ENCODE data around the gene GRIN3B.
"Not testable (repeated sequence)": the region's sequence is repeated elsewhere in the genome, so short reads cannot be mapped to it uniquely, and the experiment has no call there.

GRIN3B gene

DNA sequence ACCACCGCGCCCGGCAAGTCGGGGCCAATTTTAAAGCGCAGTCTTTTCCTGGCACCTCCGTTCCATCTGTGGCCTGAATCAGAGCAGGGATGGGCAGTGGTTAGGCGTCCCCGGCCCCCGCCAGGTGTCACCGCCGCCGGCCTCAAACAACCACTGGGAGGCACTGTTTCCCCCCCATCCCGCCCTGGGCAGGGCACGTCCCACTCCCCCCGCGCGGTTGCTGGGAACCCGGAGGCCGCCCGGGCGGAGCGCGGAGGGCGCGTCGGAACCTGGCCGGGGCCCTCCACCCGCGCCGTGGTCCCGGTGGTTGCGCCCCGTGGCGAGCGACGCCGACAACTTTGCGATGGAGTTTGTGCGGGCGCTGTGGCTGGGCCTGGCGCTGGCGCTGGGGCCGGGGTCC, at the start of gene GRIN3B:
GRIN3B (plus strand) TSS at position 325 of the 400 bp plus-strand sequence; CDS start at position 344, 19 bp downstream.
- peak; percentile 60 for DNase-seq (ENCODE audit: low spot score)

- no peak for DNase-seq (ENCODE audit: low spot score)
These were observed 48.1 kb upstream of the GRIN3B start for GRCh38 chr19:952049-952679.

DNA sequence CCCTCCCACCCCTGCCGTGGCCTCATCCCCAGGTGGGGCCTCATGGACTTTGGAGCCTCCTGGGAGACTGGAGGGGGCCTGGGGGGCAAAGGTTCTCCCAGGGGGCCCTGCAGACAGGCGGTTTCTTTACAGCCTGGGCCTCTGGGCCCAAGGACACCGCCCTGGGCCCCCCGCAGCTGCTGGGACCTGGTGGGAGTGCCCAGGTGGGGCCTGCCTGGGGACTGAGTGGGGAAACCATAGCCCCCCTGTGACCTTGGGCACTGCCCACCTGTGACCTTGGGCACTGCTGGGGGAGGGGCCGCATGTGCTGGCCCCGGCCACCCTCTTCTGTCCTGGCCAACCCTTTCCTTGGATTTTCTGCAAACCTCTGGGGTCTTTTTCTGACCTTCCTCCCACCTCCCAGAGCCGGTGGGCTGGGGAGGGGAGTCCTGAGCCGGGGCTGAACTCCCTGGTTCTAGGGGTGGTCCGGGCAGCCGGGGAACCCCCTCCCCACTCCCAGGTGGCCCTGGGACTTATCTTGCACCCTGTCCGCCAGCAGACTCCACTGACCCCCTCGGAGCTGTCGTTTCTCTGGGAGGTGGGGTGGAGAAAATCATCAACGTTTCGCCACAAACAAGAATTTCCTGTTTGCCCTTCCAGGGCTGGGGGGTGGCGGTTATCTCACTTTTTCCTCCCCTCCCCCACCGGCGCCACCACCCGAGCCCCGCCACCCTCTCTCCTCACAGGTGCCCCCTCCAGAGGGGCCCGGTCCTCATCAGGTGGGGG, 47.4 kb upstream of the GRIN3B start:
- no peak for DNase-seq (ENCODE audit: low spot score)

DNA sequence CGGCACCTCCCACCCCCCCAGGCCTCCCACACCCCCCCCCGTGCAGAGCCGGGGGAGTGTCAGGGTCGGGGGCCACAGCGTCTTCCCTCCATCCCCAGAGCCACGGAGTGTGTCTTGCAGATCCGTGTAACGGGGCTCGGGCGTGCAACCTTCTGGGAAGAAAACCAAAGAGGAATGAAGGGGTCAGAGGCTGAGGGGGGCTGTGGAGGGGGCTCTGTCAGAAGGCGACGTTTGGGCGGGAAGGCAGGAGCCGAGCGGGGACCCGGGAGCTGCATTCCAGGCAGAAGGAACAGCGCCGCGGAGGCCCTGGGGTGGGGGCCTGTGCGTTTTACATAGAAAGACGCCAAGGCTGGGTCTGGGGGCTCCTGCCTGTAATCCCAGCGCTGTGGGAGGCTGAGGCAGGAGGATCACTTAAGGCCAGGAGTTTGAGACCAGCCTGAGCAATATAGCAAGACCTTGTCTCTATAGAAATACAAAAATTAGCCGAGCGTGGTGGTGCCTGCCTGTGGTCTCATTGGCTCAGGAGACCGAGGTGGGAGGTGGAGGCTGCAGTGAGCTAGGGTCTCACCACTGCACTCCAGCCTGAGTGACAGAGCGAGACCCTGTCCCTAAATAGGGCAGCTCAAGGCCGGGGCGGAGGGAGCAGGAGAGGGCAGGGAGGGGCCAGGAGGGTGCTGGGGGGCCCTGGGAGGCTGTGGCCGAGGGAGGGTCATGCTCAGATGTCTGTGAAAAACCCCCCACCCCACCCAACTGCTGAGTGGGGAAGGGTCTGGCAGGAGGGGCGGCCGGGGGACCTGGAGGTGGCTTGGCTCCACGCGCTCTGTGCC, 46.6 kb upstream of the GRIN3B start:
- no peak for DNase-seq (ENCODE audit: low spot score)

DNA sequence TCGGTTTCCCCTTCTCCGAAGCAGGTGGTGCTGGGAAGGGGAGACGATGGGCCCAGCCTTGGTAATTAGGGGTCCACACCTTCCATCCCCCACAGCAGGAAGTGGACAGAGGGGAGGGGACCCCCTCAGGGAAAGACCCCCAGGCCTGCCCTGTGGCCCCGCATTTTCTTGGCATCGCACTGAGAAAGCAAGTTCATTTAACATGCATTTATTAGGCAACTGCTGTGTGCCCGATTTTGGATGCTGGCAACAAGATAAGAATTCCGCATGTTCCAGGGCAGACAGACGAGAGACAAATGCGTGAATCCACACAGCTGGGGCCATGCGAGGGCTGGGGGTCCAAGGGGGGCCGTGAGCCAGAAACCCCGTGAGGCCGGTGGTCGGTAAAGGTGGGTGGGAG, 45.9 kb upstream of the GRIN3B start:
- no peak for DNase-seq (ENCODE audit: low spot score)

- DNase-seq (ENCODE audit: low spot score), result no peak
These were observed 45.3 kb upstream of the GRIN3B start for GRCh38 chr19:954672-955494.

- DNase-seq (ENCODE audit: low spot score), result no peak
These were observed 44.1 kb upstream of the GRIN3B start for GRCh38 chr19:955803-956765.

DNA sequence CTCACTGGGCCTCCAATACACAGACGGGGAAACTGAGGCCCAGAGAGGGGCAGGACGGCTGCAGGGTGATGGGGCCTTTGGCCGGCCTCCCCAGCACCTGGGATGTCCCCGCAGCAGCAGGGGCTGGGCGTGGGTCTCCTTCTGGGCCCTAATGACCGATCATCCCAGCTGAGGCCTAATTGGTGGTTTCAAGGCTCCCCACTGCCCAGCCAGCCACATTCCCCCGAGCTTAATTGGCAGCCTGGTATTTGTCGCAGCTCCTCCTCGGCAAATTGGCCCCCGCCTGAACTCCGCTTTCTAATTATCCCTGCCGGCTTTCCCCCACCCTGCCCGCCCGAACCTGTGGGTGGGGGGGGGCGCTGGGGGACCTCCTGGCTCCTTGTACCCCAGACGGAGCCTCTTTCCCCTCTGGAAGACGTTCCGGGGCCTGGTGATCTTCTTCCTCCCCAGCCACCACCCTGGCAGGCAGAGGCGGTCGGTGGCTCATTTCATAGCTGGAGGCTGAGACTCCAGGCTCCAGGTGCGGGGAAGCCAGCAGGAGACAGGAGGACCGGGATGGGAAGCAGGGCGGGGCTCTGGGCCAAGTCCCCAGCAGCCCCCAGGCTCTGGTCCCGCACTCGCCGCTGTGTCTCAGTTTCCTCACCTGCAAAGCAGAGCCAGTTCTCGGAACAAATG, 43.3 kb upstream of the GRIN3B start:
- no peak for DNase-seq (ENCODE audit: low spot score)

GRCh38 chr19:957578-957977, 42.6 kb upstream of the GRIN3B start:
- DNase-seq (ENCODE audit: low spot score), result not testable (repeated sequence)

- DNase-seq (ENCODE audit: low spot score), result no peak
These were observed 41.0 kb upstream of the GRIN3B start for GRCh38 chr19:958967-959855.

DNA sequence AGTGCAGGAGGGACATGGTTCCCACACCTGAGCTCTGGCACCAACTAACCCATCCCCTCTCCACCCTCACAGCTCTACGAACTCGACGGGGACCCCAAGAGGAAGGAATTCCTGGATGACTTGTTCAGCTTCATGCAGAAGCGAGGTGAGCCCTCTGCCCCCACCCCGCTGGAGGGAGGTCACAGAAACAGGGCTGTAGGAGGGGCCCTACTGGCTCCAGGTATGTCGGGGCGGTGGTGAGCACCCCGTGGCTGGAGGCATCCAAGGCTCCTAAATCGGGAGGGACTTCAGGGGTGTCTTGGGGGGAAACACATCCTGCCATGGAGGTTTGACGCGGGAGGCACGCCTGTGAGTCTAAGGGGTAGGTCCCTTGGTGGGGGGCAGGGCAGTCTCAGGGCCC, 40.2 kb upstream of the GRIN3B start:
- DNase-seq (ENCODE audit: low spot score), result no peak

DNA sequence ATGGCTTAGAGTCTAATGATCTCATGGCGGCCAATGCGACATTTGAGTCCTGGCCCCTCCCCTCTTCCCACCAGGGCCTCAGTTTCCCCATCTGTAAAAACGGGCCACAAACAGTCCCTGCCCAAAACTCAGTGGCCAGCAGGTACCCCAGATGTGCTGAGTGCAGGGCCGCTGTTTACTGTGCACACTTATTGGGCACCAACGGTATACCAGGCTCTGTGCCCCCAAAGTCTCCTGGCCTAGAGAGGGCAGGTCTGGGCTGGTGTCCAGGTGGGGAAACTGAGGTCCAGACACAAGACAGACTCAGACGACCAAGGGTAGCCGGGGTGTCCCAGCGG, 39.6 kb upstream of the GRIN3B start:
- no peak for DNase-seq (ENCODE audit: low spot score)

DNA sequence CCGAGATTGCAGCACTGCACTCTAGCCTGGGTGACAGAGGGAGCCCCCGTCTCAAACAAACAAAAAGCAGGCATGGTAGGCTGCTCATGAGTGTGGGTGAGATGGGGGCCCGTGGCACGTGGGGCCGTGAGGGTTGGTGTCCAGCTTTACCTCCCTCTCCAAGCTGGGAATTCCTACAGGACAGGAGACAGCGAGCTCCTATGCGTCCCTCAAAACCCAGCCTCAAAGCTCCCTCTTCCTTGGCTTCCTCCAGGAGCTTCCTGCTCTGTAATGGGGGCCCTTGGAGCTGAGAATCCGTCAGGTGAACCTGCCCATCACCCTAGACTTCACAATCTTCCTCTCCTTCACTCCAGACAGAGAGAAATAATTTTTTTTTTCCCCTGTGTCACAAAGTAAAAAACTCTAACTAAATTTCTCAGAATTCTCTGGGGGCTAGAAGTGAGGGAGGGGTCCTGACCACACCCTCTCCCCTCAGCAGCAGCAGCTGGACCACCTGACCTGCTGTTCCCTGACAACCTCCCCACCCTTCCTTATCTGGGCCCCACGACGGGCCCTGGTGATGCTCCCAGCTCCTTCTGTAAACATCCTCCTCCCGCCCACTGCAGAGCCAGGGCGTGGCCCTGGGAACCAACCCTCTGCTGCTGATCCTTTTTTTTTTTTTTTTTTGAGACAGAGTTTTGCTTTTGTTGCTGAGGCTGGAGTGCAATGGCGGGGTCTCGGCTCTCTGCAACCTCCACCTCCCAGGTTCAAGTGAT, 38.2 kb upstream of the GRIN3B start:
- DNase-seq (ENCODE audit: low spot score), result no peak

- DNase-seq (ENCODE audit: low spot score), result no peak
These were observed 37.4 kb upstream of the GRIN3B start for GRCh38 chr19:962683-963400.

DNA sequence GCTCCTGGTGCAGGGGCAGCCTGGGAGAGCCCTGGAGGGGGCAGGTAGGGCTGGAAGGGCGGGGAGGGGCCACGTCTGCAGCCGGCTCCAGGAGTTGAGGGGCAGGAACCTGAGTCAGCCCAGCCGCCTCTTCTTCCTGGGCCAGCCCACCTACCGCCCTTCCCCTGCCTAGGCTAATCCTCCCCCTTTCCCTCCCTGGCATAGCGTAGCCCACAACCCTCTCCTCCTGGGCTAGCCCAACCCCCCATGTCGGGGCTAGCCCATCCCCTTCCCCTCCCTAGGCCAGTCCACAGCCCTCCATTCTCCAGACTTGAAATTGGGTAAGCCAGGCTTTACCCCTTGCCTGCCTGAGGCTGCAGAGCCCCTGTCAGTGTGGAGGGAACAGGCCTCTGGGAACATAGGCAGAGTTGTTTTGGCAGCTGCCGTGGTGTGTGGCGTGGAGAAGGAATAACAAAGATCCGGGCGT, 36.7 kb upstream of the GRIN3B start:
- DNase-seq (ENCODE audit: low spot score), result no peak

- no peak for DNase-seq (ENCODE audit: low spot score)
These were observed 36.1 kb upstream of the GRIN3B start for GRCh38 chr19:964116-964520.

GRCh38 chr19:964761-965694, 35.2 kb upstream of the GRIN3B start:
- DNase-seq (ENCODE audit: low spot score), result no peak

Data from CD4-positive, alpha-beta T cell treated with Interleukin-15 for 4 hours (primary cell).